IMR-90 (cell line): Measurements from ENCODE around the gene SDK1. TPM values are rescaled to one million over a fixed set of nuclear protein-coding genes. Genes with fewer than 3 reads are reported as not detected.

Experiments
- ATAC-seq: fragments of 200-7000 bp; cut with Tn5 transposase; 2 replicates; pipeline ENCODE4 v1.9.1; 2020; ENCODE audit warnings: low read depth, mild to moderate bottlenecking, moderate library complexity
- BruUV-seq: library from RNA; stranded (reverse); fragments of 400-500 nt; replicated peaks from 2 replicates; lab custom pipeline; 2021; lab: Mats Ljungman, UMichigan
- CTCF ChIA-PET: fragments of 300-600 bp; formaldehyde crosslinking; extraction: SDS; loops from one replicate; lab custom pipeline; 2021; ENCODE audit warnings: antibody characterized with exemption; lab: Yijun Ruan, JAX
- POLR2A ChIA-PET: fragments of 300-600 bp; sonication (Branson Sonifier 250); formaldehyde crosslinking; loops from one replicate; lab custom pipeline; 2022; ENCODE audit warnings: antibody characterized with exemption; ENCODE audit not compliant: unreplicated experiment; lab: Charles Lee
- DNase-seq: peaks from one replicate; pipeline ENCODE4 v3.0.0; 2013
- H2AFZ ChIP-seq: replicated peaks from 2 replicates; pipeline ENCODE3; 2013; ENCODE audit warnings: low read length, mild to moderate bottlenecking; ENCODE audit not compliant: poor library complexity
- H2AK5ac ChIP-seq: 2 replicates; pipeline ENCODE4 v1.6.1; 2013; ENCODE audit warnings: low read depth, low read length, inconsistent platforms
- H2AK9ac ChIP-seq: replicated peaks from 2 replicates; pipeline ENCODE3; 2013; ENCODE audit warnings: mild to moderate bottlenecking, low read depth, low read length, moderate library complexity; ENCODE audit not compliant: poor library complexity
- H2BK120ac ChIP-seq: 2 replicates; pipeline ENCODE4 v1.6.1; 2013; ENCODE audit warnings: low read depth, low read length, inconsistent platforms
- H2BK15ac ChIP-seq: 3 replicates; pipeline ENCODE4 v1.6.1; 2013; ENCODE audit warnings: low read depth, low read length, inconsistent platforms
- H2BK20ac ChIP-seq: 2 replicates; pipeline ENCODE4 v1.6.1; 2013; ENCODE audit warnings: low read depth, mild to moderate bottlenecking, inconsistent platforms, low read length, moderate library complexity
- H2BK5ac ChIP-seq: 2 replicates; pipeline ENCODE4 v1.6.1; 2013; ENCODE audit warnings: mild to moderate bottlenecking, low read depth, low read length, inconsistent platforms; ENCODE audit not compliant: poor library complexity, severe bottlenecking
- H3K14ac ChIP-seq: replicated peaks from 2 replicates; pipeline ENCODE4 v1.6.1; 2013; ENCODE audit warnings: low read depth, low read length, inconsistent platforms
- H3K18ac ChIP-seq: 2 replicates; pipeline ENCODE4 v1.6.1; 2013; ENCODE audit warnings: low read depth, low read length, control low read depth
- H3K23ac ChIP-seq: 2 replicates; pipeline ENCODE4 v1.6.1; 2013; ENCODE audit warnings: low read depth, low read length, inconsistent platforms
- H3K27ac ChIP-seq: 2 replicates; pipeline ENCODE4 v1.5.1; 2013; ENCODE audit warnings: mild to moderate bottlenecking, control low read depth, low read length; ENCODE audit not compliant: insufficient read depth
- H3K27me3 ChIP-seq: 2 replicates; pipeline ENCODE4 v1.6.1; 2013; ENCODE audit warnings: low read length; ENCODE audit not compliant: control insufficient read depth, insufficient read depth
- H3K36me3 ChIP-seq: 2 replicates; pipeline ENCODE4 v1.6.1; 2013; ENCODE audit warnings: low read length, mixed read lengths; ENCODE audit not compliant: control insufficient read depth, insufficient read depth
- H3K4ac ChIP-seq: 2 replicates; pipeline ENCODE4 v1.6.1; 2013; ENCODE audit warnings: low read depth, low read length, inconsistent platforms
- H3K4me1 ChIP-seq: 2 replicates; pipeline ENCODE4 v1.6.1; 2013; ENCODE audit warnings: low read length, mixed read lengths; ENCODE audit not compliant: control insufficient read depth, insufficient read depth
- H3K4me2 ChIP-seq: 2 replicates; pipeline ENCODE4 v1.6.1; 2013; ENCODE audit warnings: low read depth, mild to moderate bottlenecking, control low read depth, low read length, moderate library complexity
- H3K4me3 ChIP-seq: 2 replicates; pipeline ENCODE4 v1.5.1; 2013; ENCODE audit warnings: low read depth, mild to moderate bottlenecking, control low read depth, low read length, moderate library complexity; ENCODE audit not compliant: insufficient read depth
- H3K56ac ChIP-seq: 2 replicates; pipeline ENCODE4 v1.6.1; 2013; ENCODE audit warnings: low read length, inconsistent platforms; ENCODE audit not compliant: insufficient read depth; ENCODE audit errors: extremely low read depth
- H3K79me1 ChIP-seq, 2 experiments: 2 replicates each; pipeline ENCODE4 v1.6.1; 2013; ENCODE audit warnings: low read length in 2 of 2, inconsistent platforms in 1 of 2, low read depth in 1 of 2
- H3K9ac ChIP-seq: 2 replicates; pipeline ENCODE4 v1.6.1; 2013; ENCODE audit warnings: low read depth, low read length, control low read depth
- H3K9me1 ChIP-seq: 2 replicates; pipeline ENCODE4 v1.6.1; 2013; ENCODE audit warnings: low read length, inconsistent platforms; ENCODE audit not compliant: insufficient read depth
- H3K9me3 ChIP-seq: 2 replicates; pipeline ENCODE4 v1.6.1; 2013; ENCODE audit warnings: low read length; ENCODE audit not compliant: control insufficient read depth, insufficient read depth
- H4K20me1 ChIP-seq: 2 replicates; pipeline ENCODE4 v1.6.1; 2013; ENCODE audit warnings: low read length, inconsistent platforms; ENCODE audit not compliant: insufficient read depth
- H4K5ac ChIP-seq: 2 replicates; pipeline ENCODE4 v1.6.1; 2013; ENCODE audit warnings: mild to moderate bottlenecking, low read depth, low read length, control low read depth
- H4K8ac ChIP-seq, 2 experiments: 2 replicates each; pipeline ENCODE4 v1.6.1; 2013; ENCODE audit warnings: low read depth in 2 of 2, low read length in 2 of 2, control low read depth in 1 of 2, inconsistent platforms in 1 of 2
- H4K91ac ChIP-seq: 2 replicates; pipeline ENCODE4 v1.6.1; 2013; ENCODE audit warnings: low read depth, low read length, inconsistent platforms; ENCODE audit not compliant: insufficient read depth
- BHLHE40 ChIP-seq: fragments of 150-350 bp; IDR thresholded peaks from 2 replicates; pipeline ENCODE4 v1.6.1; 2016; ENCODE audit warnings: mild to moderate bottlenecking, low read depth, low read length
- CEBPB ChIP-seq: IDR thresholded peaks from 2 replicates; pipeline ENCODE4 v1.6.1; 2012; ENCODE audit warnings: low read depth, low read length, improper control_type of control experiment
- CHD1 ChIP-seq: IDR thresholded peaks from 2 replicates; pipeline ENCODE4 v1.6.1; 2012; ENCODE audit warnings: low read depth, low read length, improper control_type of control experiment
- MAZ ChIP-seq: IDR thresholded peaks from 2 replicates; pipeline ENCODE4 v1.6.1; 2012; ENCODE audit warnings: low read depth, mild to moderate bottlenecking, low read length, improper control_type of control experiment, moderate library complexity, borderline replicate concordance
- NFE2L2 ChIP-seq: fragments of 150-350 bp; IDR thresholded peaks from 2 replicates; pipeline ENCODE4 v1.6.1; 2016; ENCODE audit warnings: low read depth, mild to moderate bottlenecking, low read length
- RCOR1 ChIP-seq: IDR thresholded peaks from 2 replicates; pipeline ENCODE4 v1.6.1; 2012; ENCODE audit warnings: mild to moderate bottlenecking, low read length, improper control_type of control experiment; ENCODE audit not compliant: insufficient replicate concordance
- WGBS, 2 experiments: methylation state at CpG; one replicate each; pipeline versions ENCODE4 v1.1.5 to v1.1.7; 2013; ENCODE audit warnings: missing lambda C conversion rate in 2 of 2; ENCODE audit not compliant: insufficient read length in 1 of 2; ENCODE audit errors: extremely low coverage in 2 of 2; 5-methylcytosine and 5-hydroxymethylcytosine counted together
- dilution Hi-C: fragments of 300-500 bp; cut with HindIII; formaldehyde crosslinking; loops from one replicate; pipeline ENCODE4 v1.14.3; 2018; ENCODE audit warnings: low sequenced_read_pairs; ENCODE audit not compliant: unreplicated experiment
- in situ Hi-C: fragments of 300-500 bp; cut with MboI; formaldehyde crosslinking; loops from 3 replicates; pipeline ENCODE4 v1.14.3; 2019; ENCODE audit warnings: low sequenced_read_pairs, inconsistent platforms, mixed read lengths
- intact Hi-C: fragments of 100-400 bp; cut with micrococcal nuclease; formaldehyde crosslinking; loops from 2 replicates; pipeline ENCODE4 v1.10.0; 2022
- polyA plus RNA-seq, 3 experiments: library from polyadenylated mRNA; depleted of rRNA; stranded (reverse); fragments of >200 nt; gene quantifications; 2 replicates each; pipeline ENCODE4 v1.2.3, GENCODE V29; 2012; ENCODE audit warnings: low replicate concordance in 1 of 3
- total RNA-seq: library from RNA; depleted of rRNA; stranded (reverse); fragments of >200 nt; gene quantifications from 2 replicates; pipeline ENCODE4 v1.2.3, GENCODE V29; 2012

SDK1 gene
- total and polyA plus RNA-seq, 2 of the 4 experiments (the other 2 are of a cell fraction), result 1.5 to 1.6 TPM

DNA sequence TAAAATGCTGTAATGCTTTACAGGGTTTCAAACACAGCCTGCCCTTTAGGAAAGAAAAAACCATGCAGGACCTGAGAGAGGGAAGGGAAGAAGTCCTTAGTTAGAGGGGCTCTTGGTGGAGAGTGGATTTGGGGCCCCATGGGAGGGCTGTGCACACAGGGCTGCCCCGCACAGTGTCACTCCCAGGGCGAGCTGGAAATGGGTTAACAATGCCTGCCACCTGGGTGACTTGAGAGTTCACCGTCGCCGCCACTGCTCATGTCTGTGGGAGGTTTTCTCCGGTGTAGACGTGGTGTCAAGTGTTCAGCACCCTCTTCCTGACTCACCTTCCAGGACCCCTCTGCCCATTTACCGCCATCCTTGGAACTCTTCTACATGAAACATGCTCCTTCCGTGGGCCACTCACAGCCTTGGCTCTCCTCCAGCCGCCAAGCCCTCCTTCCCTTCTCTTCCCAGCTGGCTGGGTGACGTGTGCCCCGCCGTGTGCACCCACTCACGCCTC is 686.4 kb downstream of the SDK1 start:
- no peaks in the 10 kb centered on the region for H3K27me3 ChIP-seq
- no peak overlapping the region for H2AFZ ChIP-seq
- no peak overlapping the region for H2BK5ac ChIP-seq
- peaks cover 14% of the 10 kb centered on the region; the same call in 1 of the 2 replicates for H3K9me3 ChIP-seq
- no peaks in the 10 kb centered on the region for H4K20me1 ChIP-seq
- no peak overlapping the region for H3K4ac ChIP-seq
- no peaks in the 10 kb centered on the region for H3K9me1 ChIP-seq
- H3K14ac ChIP-seq, result no peak overlapping the region
- no peak overlapping the region for H3K56ac ChIP-seq
- H2BK120ac ChIP-seq, result no peak overlapping the region
- no peak overlapping the region; the same call in 1 of the 2 replicates for H4K5ac ChIP-seq
- H4K8ac ChIP-seq, result no peak overlapping the region
- WGBS, 2 experiments, result 58% methylated on average over 4 of the region's 14 CpGs; no CpG with 5 or more reads in 1 of the 2 experiments
- dilution Hi-C loops, result no loop called here
- TF ChIP-seq CEBPB (no peak), NFE2L2 (no peak), CHD1 (no peak), RCOR1 (no peak), BHLHE40 (no peak), MAZ (no peak)
- peak overlapping the region; percentile 69; the same call in 1 of the 2 replicates for H3K4me2 ChIP-seq
- no peak overlapping the region for H3K27ac ChIP-seq
- ATAC-seq (no peak; the same call in 1 of the 2 replicates), DNase-seq (no peak)
- no peak overlapping the region for H2BK20ac ChIP-seq
- no peak overlapping the region for H3K23ac ChIP-seq
- no peak overlapping the region for H3K9ac ChIP-seq
- no peak overlapping the region for H4K91ac ChIP-seq
- POLR2A ChIA-PET, result no interaction called here
- peaks cover 3% of the 10 kb centered on the region; the same call in 1 of the 2 replicates for H3K4me1 ChIP-seq
- no peak overlapping the region for H2AK5ac ChIP-seq
- H3K79me1 ChIP-seq, result no peaks in the 10 kb centered on the region
- no peak overlapping the region; the same call in 1 of the 2 replicates for H3K18ac ChIP-seq
- no TSS peak for BruUV-seq
- no peak overlapping the region for H2BK15ac ChIP-seq
- H2AK9ac ChIP-seq, result no peak overlapping the region
- intact Hi-C loops, result no loop called here
- in situ Hi-C loops, result no loop called here
- H3K4me3 ChIP-seq, result no peak overlapping the region
- CTCF ChIA-PET, result no interaction called here
- H3K36me3 ChIP-seq, result no peaks in the 10 kb centered on the region
